Common myeloid progenitor, CD34-positive (primary cell): ENCODE measurements around the gene ITGB2.

ENCODE experiments used
- CTCF ChIA-PET: fragments of 350-600 bp; sonication (Branson Sonifier 250); formaldehyde crosslinking; loops from one replicate; lab custom pipeline; 2021; ENCODE audit warnings: antibody characterized with exemption; lab: Charles Lee
- POLR2A ChIA-PET: fragments of 350-600 bp; sonication (Branson Sonifier 250); formaldehyde crosslinking; loops from one replicate; lab custom pipeline; 2021; ENCODE audit warnings: antibody characterized with exemption; lab: Charles Lee
- DNase-seq, 3 donors: peaks; one replicate each; pipeline versions ENCODE4 v3.0.0 to v3.0.0-alpha.2; 2013
- H3K27ac ChIP-seq, 2 experiments: 1 replicate in 1 of 2; 2 replicates in 1 of 2; pipeline ENCODE4 v1.7.0; 2013; ENCODE audit warnings: inconsistent platforms in 2 of 2, low read length in 2 of 2, mild to moderate bottlenecking in 2 of 2, low read depth in 1 of 2, moderate library complexity in 1 of 2; ENCODE audit not compliant: severe bottlenecking in 2 of 2, insufficient read depth in 1 of 2, poor library complexity in 1 of 2
- H3K27me3 ChIP-seq, 5 experiments: replicated peaks in 2 of 5; 1 replicate in 3 of 5; 2 replicates in 2 of 5; pipeline versions ENCODE4 v1.6.1 to v1.7.0; 2013; ENCODE audit warnings: low read length in 4 of 5, mild to moderate bottlenecking in 2 of 5, moderate library complexity in 2 of 5, inconsistent platforms in 1 of 5; ENCODE audit not compliant: insufficient read depth in 5 of 5, control insufficient read depth in 4 of 5
- H3K36me3 ChIP-seq, 4 experiments: 1 replicate in 2 of 4; 2 replicates in 2 of 4; pipeline versions ENCODE4 v1.6.1 to v1.7.0; 2013; ENCODE audit warnings: low read length in 3 of 4, control low read depth in 1 of 4, mild to moderate bottlenecking in 1 of 4; ENCODE audit not compliant: control insufficient read depth in 4 of 4, insufficient read depth in 4 of 4
- H3K4me1 ChIP-seq, 4 experiments: 1 replicate in 3 of 4; 2 replicates in 1 of 4; pipeline versions ENCODE4 v1.6.1 to v1.7.1; 2013; ENCODE audit warnings: low read length in 3 of 4, mild to moderate bottlenecking in 3 of 4, control low read depth in 1 of 4, inconsistent platforms in 1 of 4, moderate library complexity in 1 of 4; ENCODE audit not compliant: control insufficient read depth in 4 of 4, insufficient read depth in 4 of 4; ENCODE audit errors: control extremely low read depth in 1 of 4
- H3K4me3 ChIP-seq, 7 experiments: 1 replicate in 4 of 7; 2 replicates in 3 of 7; pipeline versions ENCODE4 v1.5.1 to v1.7.0; 2013; ENCODE audit warnings: mild to moderate bottlenecking in 7 of 7, low read length in 6 of 7, moderate library complexity in 6 of 7, inconsistent platforms in 2 of 7, low read depth in 2 of 7, control low read depth in 1 of 7; ENCODE audit not compliant: insufficient read depth in 4 of 7, control insufficient read depth in 1 of 7; ENCODE audit errors: extremely low read depth in 1 of 7
- H3K9me3 ChIP-seq, 5 experiments: 1 replicate in 4 of 5; 2 replicates in 1 of 5; pipeline versions ENCODE4 v1.6.1 to v1.7.1; 2013; ENCODE audit warnings: low read length in 4 of 5, mild to moderate bottlenecking in 2 of 5, inconsistent platforms in 1 of 5, low read depth in 1 of 5, moderate library complexity in 1 of 5; ENCODE audit not compliant: control insufficient read depth in 4 of 5, insufficient read depth in 2 of 5; ENCODE audit errors: control extremely low read depth in 1 of 5
- WGBS: methylation state at CpG from one replicate; pipeline ENCODE4 v1.1.5; 2013; ENCODE audit not compliant: insufficient coverage; 5-methylcytosine and 5-hydroxymethylcytosine counted together

Gene ITGB2

GRCh38 chr21:44844256-44844655, 76.4 kb downstream of the ITGB2 start:
- H3K36me3 ChIP-seq: peaks cover 0 to 11% (median 8%) of the 10 kb centered on the region in 4 experiments
- H3K27ac ChIP-seq: no peak overlapping the region
- no peak for DNase-seq
- no peaks in the 10 kb centered on the region for H3K9me3 ChIP-seq
- peaks cover 0 to 24% (median 23%) of the 10 kb centered on the region in 4 experiments for H3K4me1 ChIP-seq
- POLR2A ChIA-PET: no interaction called here
- no peaks in the 10 kb centered on the region for H3K27me3 ChIP-seq
- no peak overlapping the region for H3K4me3 ChIP-seq
- WGBS: 93% methylated on average over 10 of the region's 16 CpGs
- CTCF ChIA-PET: interaction anchor here (0.8 to 0.9 kb wide), 3 partner anchors 30 to 46 kb away, joined by 3 read pairs; partner anchors contain the start of gene PTTG1IP

GRCh38 chr21:44842721-44843445, 77.8 kb downstream of the ITGB2 start:
- no peak overlapping the region for H3K27ac ChIP-seq
- no peaks in the 10 kb centered on the region for H3K27me3 ChIP-seq
- CTCF ChIA-PET: interaction anchor here (0.6 to 1.0 kb wide), 3 partner anchors 15 to 31 kb away, joined by 3 to 4 read pairs (median 3); partner anchors contain the start of gene PTTG1IP
- 96% methylated on average over 18 of the region's 23 CpGs for WGBS
- DNase-seq: no peak
- POLR2A ChIA-PET: no interaction called here
- H3K4me3 ChIP-seq: no peak overlapping the region
- no peaks in the 10 kb centered on the region for H3K9me3 ChIP-seq
- H3K36me3 ChIP-seq: peaks cover 0 to 3% (median 1%) of the 10 kb centered on the region in 4 experiments
- H3K4me1 ChIP-seq: peaks cover 0 to 24% (median 23%) of the 10 kb centered on the region in 4 experiments

GRCh38 chr21:44842087-44842486, 78.6 kb downstream of the ITGB2 start:
- no peaks in the 10 kb centered on the region for H3K36me3 ChIP-seq
- 93% methylated on average over 10 of the region's 10 CpGs for WGBS
- no peaks in the 10 kb centered on the region for H3K27me3 ChIP-seq
- H3K9me3 ChIP-seq: no peaks in the 10 kb centered on the region
- DNase-seq: no peak
- H3K4me3 ChIP-seq: no peak overlapping the region
- ChIA-PET POLR2A (no interaction called here), CTCF (no interaction called here)
- H3K27ac ChIP-seq: no peak overlapping the region
- H3K4me1 ChIP-seq: peaks cover 0 to 19% (median 19%) of the 10 kb centered on the region in 4 experiments

DNA sequence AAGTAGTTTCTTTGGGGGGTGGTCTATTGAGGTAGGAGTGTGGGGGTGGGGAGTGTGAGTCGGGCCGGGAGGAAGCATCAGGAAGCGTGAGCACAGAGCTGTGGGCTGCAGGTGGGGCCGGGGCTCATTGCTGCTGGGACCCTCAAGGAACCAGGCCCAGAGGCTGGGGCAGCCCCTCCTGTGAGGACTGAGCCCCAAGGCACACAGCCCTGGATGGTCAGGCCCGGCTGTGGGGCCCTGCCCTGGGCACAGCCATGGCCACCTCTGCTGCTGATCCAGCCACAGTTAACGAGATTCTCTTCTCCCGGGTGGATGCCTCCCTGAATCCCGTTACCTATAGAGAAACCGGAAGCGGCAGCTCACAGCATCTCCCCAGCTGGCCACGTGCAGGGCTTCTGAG, 79.9 kb downstream of the ITGB2 start:
- ChIA-PET POLR2A (no interaction called here), CTCF (no interaction called here)
- Histone ChIP-seq H3K9me3 (no peaks in the 10 kb centered on the region), H3K4me1 (peaks cover 0 to 9% (median 6%) of the 10 kb centered on the region in 4 experiments), H3K27ac (no peak overlapping the region), H3K36me3 (no peaks in the 10 kb centered on the region), H3K4me3 (no peak overlapping the region), H3K27me3 (no peaks in the 10 kb centered on the region)
- 90% methylated on average over 11 of the region's 11 CpGs for WGBS
- DNase-seq: no peak

DNA sequence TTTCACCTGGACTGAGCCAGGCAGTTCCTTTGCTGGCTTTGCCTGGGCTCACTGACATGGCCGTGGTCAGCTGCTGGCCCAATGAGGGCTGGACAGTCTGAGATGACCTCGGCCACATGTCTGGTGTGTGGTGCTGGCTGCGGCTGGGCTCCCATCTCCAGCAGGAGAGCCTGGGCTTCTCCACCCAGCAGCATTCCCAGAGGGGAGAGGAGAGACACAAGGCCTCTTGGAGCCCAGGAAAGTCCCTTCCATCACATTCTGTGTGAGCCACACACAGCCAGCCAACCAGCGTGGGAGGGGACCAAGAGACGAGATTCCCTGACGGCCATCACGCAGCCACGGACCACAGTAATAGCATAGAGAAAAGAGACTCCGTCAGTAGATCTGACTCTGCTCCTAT, 81.7 kb downstream of the ITGB2 start:
- DNase-seq: no peak
- no peaks in the 10 kb centered on the region for H3K9me3 ChIP-seq
- no peak overlapping the region for H3K27ac ChIP-seq
- WGBS: 98% methylated on average over 9 of the region's 9 CpGs
- CTCF ChIA-PET: no interaction called here
- H3K4me1 ChIP-seq: peaks cover 0 to 2% (median 0%) of the 10 kb centered on the region in 4 experiments
- H3K36me3 ChIP-seq: no peaks in the 10 kb centered on the region
- POLR2A ChIA-PET: interaction anchor here (1.1 kb wide), 1 partner anchor 12 kb away, joined by 3 read pairs; no protein-coding TSS in a partner anchor
- no peak overlapping the region for H3K4me3 ChIP-seq
- H3K27me3 ChIP-seq: no peaks in the 10 kb centered on the region

GRCh38 chr21:44838039-44838895, 82.4 kb downstream of the ITGB2 start:
- DNase-seq: no peak
- POLR2A ChIA-PET: no interaction called here
- no peak overlapping the region for H3K4me3 ChIP-seq
- no peaks in the 10 kb centered on the region for H3K27me3 ChIP-seq
- H3K4me1 ChIP-seq: peaks cover 0 to 2% (median 0%) of the 10 kb centered on the region in 4 experiments
- no peak overlapping the region for H3K27ac ChIP-seq
- no peaks in the 10 kb centered on the region for H3K36me3 ChIP-seq
- H3K9me3 ChIP-seq: no peaks in the 10 kb centered on the region
- WGBS: 97% methylated on average over 26 of the region's 30 CpGs
- CTCF ChIA-PET: interaction anchor here (1.5 kb wide), 1 partner anchor 9 kb away, joined by 5 read pairs; no protein-coding TSS in a partner anchor
